HEK293 (cell line): ENCODE measurements around the gene TUFM.
A peak's percentile ranks its signal among the peaks of the same experiment; 100 is the strongest.

Experiments
- CTCF ChIA-PET: fragments of 350-600 bp; formaldehyde crosslinking; extraction: SDS; loops from one replicate; lab custom pipeline; 2021; ENCODE audit warnings: antibody characterized with exemption; lab: Yijun Ruan, JAX
- POLR2A ChIA-PET: fragments of 300-600 bp; formaldehyde crosslinking; extraction: SDS; loops from one replicate; lab custom pipeline; 2020; ENCODE audit warnings: antibody characterized with exemption, inconsistent platforms; lab: Yijun Ruan, JAX
- H3K27ac ChIP-seq: fragments of 200-500 bp; sonication (Bioruptor generic); 2 replicates; pipeline ENCODE4 v1.5.1; 2014; ENCODE audit warnings: low read depth, low read length, control low read depth, inconsistent platforms; ENCODE audit errors: extremely low read depth
- H3K36me3 ChIP-seq, 2 experiments: fragments of 200-500 bp in 1 of 2; sonication (Bioruptor generic) in 1 of 2; 1 replicate in 1 of 2; 2 replicates in 1 of 2; pipeline ENCODE4 v1.5.1; 2014 to 2017; ENCODE audit warnings: inconsistent platforms in 2 of 2, low read length in 2 of 2; ENCODE audit not compliant: control insufficient read depth in 2 of 2, insufficient read depth in 1 of 2
- H3K4me1 ChIP-seq: fragments of 200-500 bp; sonication (Bioruptor generic); 2 replicates; pipeline ENCODE4 v1.5.1; 2014; ENCODE audit warnings: mild to moderate bottlenecking, low read length, inconsistent platforms; ENCODE audit not compliant: control insufficient read depth, insufficient read depth
- H3K4me3 ChIP-seq: 2 replicates; pipeline ENCODE4 v1.5.1; 2011; ENCODE audit warnings: low read depth, mild to moderate bottlenecking, control low read depth, low read length, moderate library complexity
- H3K9me3 ChIP-seq: fragments of 200-500 bp; sonication (Bioruptor generic); 2 replicates; pipeline ENCODE4 v1.5.1; 2014; ENCODE audit warnings: low read depth, low read length, inconsistent platforms; ENCODE audit not compliant: control insufficient read depth, insufficient read depth
- BCL6B ChIP-seq: fragments of 450-650 bp; formaldehyde crosslinking; IDR thresholded peaks from 2 replicates; pipeline ENCODE4 v1.5.1; 2017; ENCODE audit warnings: missing biosample characterization, missing genetic modification characterization
- IKZF3 ChIP-seq: fragments of 450-650 bp; IDR thresholded peaks from 2 replicates; pipeline ENCODE4 v1.5.0; 2018; ENCODE audit warnings: missing biosample characterization, mild to moderate bottlenecking, missing genetic modification characterization, moderate library complexity
- KLF16 ChIP-seq: fragments of 450-650 bp; formaldehyde crosslinking; IDR thresholded peaks from 2 replicates; pipeline ENCODE4 v1.5.1; 2017; ENCODE audit warnings: missing biosample characterization, missing genetic modification characterization
- SCRT2 ChIP-seq: fragments of 450-650 bp; formaldehyde crosslinking; IDR thresholded peaks from 2 replicates; pipeline ENCODE4 v1.5.1; 2016; ENCODE audit warnings: missing biosample characterization, missing genetic modification characterization
- ZBTB17 ChIP-seq: fragments of 450-650 bp; formaldehyde crosslinking; IDR thresholded peaks from 2 replicates; pipeline ENCODE4 v1.5.1; 2016; ENCODE audit warnings: missing biosample characterization, missing genetic modification characterization
- ZFHX2 ChIP-seq: fragments of 450-650 bp; formaldehyde crosslinking; conservative IDR thresholded peaks from 2 replicates; pipeline ENCODE4 v1.5.1; 2016; ENCODE audit warnings: missing biosample characterization, missing genetic modification characterization
- ZNF138 ChIP-seq: fragments of 450-650 bp; formaldehyde crosslinking; IDR thresholded peaks from 2 replicates; pipeline ENCODE4 v1.5.1; 2016; ENCODE audit warnings: missing biosample characterization, missing genetic modification characterization, borderline replicate concordance
- ZNF223 ChIP-seq: fragments of 450-650 bp; formaldehyde crosslinking; IDR thresholded peaks from 2 replicates; pipeline ENCODE4 v1.5.1; 2016; ENCODE audit warnings: missing biosample characterization, missing genetic modification characterization
- ZNF248 ChIP-seq: fragments of 450-650 bp; formaldehyde crosslinking; IDR thresholded peaks from 2 replicates; pipeline ENCODE4 v1.5.1; 2017; ENCODE audit warnings: missing biosample characterization, missing genetic modification characterization
- ZNF266 ChIP-seq: fragments of 450-650 bp; formaldehyde crosslinking; IDR thresholded peaks from 2 replicates; pipeline ENCODE4 v1.5.1; 2016; ENCODE audit warnings: missing biosample characterization, missing genetic modification characterization, low read depth
- ZNF280D ChIP-seq: fragments of 450-650 bp; formaldehyde crosslinking; IDR thresholded peaks from 2 replicates; pipeline ENCODE4 v1.5.1; 2016; ENCODE audit warnings: missing biosample characterization, missing genetic modification characterization
- ZNF292 ChIP-seq: fragments of 450-650 bp; formaldehyde crosslinking; IDR thresholded peaks from 2 replicates; pipeline ENCODE4 v1.5.1; 2016; ENCODE audit warnings: low read depth, missing biosample characterization, missing genetic modification characterization, borderline replicate concordance
- ZNF341 ChIP-seq: fragments of 450-650 bp; formaldehyde crosslinking; IDR thresholded peaks from 2 replicates; pipeline ENCODE4; 2016; ENCODE audit warnings: low read depth, missing biosample characterization, missing genetic modification characterization
- ZNF416 ChIP-seq: fragments of 450-650 bp; formaldehyde crosslinking; IDR thresholded peaks from 2 replicates; pipeline ENCODE4 v1.5.1; 2016; ENCODE audit warnings: missing biosample characterization, missing genetic modification characterization
- ZNF600 ChIP-seq: fragments of 450-650 bp; formaldehyde crosslinking; IDR thresholded peaks from 2 replicates; pipeline ENCODE4 v1.5.1; 2016; ENCODE audit warnings: missing biosample characterization, missing genetic modification characterization
- ZNF626 ChIP-seq: fragments of 450-650 bp; sonication (Bioruptor Pico); formaldehyde crosslinking; IDR thresholded peaks from 2 replicates; pipeline ENCODE4 v1.5.1; 2018; ENCODE audit warnings: missing biosample characterization, missing genetic modification characterization, inconsistent platforms
- ZNF776 ChIP-seq: fragments of 450-650 bp; formaldehyde crosslinking; IDR thresholded peaks from 2 replicates; pipeline ENCODE4 v1.5.0; 2017; ENCODE audit warnings: missing biosample characterization, missing genetic modification characterization, borderline replicate concordance
- ZSCAN23 ChIP-seq: fragments of 450-650 bp; formaldehyde crosslinking; IDR thresholded peaks from 2 replicates; pipeline ENCODE4 v1.5.1; 2016; ENCODE audit warnings: missing biosample characterization, missing genetic modification characterization
- TF ChIP-seq, protein P1 (sequence below): fragments of 450-650 bp; formaldehyde crosslinking; IDR thresholded peaks from 2 replicates; pipeline ENCODE4 v1.5.1; 2016; ENCODE audit warnings: missing biosample characterization, missing genetic modification characterization, borderline replicate concordance

The TUFM gene

GRCh38 chr16:28839899-28840298 lies 6.2 kb downstream of the TUFM start:
- CTCF ChIA-PET, result interaction anchor here (0.7 kb wide), 1 partner anchor 10 kb away, joined by 4 read pairs; no protein-coding TSS in a partner anchor
- H3K9me3 ChIP-seq, result no peaks in the 10 kb centered on the region
- peaks cover 9 to 74% of the 10 kb centered on the region in 2 experiments; a peak in 2 of 3 replicates for H3K36me3 ChIP-seq
- POLR2A ChIA-PET, result interaction anchor here (1.0 kb wide), 1 partner anchor 15 kb away, joined by 4 read pairs; no protein-coding TSS in a partner anchor
- H3K4me1 ChIP-seq, result no peaks in the 10 kb centered on the region
- no peak overlapping the region for H3K4me3 ChIP-seq
- TF ChIP-seq ZBTB17 (0 out of 2 replicates have a peak, but pooled peaks have one; percentile 42), KLF16 (no peak), ZNF776 (tag by site-specific recombination) (no peak), ZNF600 (tag by site-specific recombination) (peak; percentile 45; the same call in 1 of the 2 replicates), IKZF3 (tag by site-specific recombination) (0 out of 2 replicates have a peak, but pooled peaks have one; percentile 25), ZSCAN23 (tag by site-specific recombination) (no peak), ZNF223 (tag by site-specific recombination) (no peak), BCL6B (no peak)
- 0 out of 2 replicates have a peak overlapping the region, but pooled peaks have one; percentile 31 for H3K27ac ChIP-seq

GRCh38 chr16:28839004-28839639 lies 7.0 kb downstream of the TUFM start:
- ChIA-PET POLR2A (interaction anchor here (0.7 to 1.8 kb wide), 6 partner anchors 9 to 106 kb away, joined by 3 to 8 read pairs (median 4); no protein-coding TSS in a partner anchor), CTCF (interaction anchor here (0.7 kb wide), 2 partner anchors 8 to 10 kb away, joined by 4 read pairs; no protein-coding TSS in a partner anchor)
- H3K36me3 ChIP-seq, result peaks cover 14 to 74% of the 10 kb centered on the region in 2 experiments; a peak in 2 of 3 replicates
- H3K27ac ChIP-seq, result no peak overlapping the region
- TF ChIP-seq, protein P1, sequence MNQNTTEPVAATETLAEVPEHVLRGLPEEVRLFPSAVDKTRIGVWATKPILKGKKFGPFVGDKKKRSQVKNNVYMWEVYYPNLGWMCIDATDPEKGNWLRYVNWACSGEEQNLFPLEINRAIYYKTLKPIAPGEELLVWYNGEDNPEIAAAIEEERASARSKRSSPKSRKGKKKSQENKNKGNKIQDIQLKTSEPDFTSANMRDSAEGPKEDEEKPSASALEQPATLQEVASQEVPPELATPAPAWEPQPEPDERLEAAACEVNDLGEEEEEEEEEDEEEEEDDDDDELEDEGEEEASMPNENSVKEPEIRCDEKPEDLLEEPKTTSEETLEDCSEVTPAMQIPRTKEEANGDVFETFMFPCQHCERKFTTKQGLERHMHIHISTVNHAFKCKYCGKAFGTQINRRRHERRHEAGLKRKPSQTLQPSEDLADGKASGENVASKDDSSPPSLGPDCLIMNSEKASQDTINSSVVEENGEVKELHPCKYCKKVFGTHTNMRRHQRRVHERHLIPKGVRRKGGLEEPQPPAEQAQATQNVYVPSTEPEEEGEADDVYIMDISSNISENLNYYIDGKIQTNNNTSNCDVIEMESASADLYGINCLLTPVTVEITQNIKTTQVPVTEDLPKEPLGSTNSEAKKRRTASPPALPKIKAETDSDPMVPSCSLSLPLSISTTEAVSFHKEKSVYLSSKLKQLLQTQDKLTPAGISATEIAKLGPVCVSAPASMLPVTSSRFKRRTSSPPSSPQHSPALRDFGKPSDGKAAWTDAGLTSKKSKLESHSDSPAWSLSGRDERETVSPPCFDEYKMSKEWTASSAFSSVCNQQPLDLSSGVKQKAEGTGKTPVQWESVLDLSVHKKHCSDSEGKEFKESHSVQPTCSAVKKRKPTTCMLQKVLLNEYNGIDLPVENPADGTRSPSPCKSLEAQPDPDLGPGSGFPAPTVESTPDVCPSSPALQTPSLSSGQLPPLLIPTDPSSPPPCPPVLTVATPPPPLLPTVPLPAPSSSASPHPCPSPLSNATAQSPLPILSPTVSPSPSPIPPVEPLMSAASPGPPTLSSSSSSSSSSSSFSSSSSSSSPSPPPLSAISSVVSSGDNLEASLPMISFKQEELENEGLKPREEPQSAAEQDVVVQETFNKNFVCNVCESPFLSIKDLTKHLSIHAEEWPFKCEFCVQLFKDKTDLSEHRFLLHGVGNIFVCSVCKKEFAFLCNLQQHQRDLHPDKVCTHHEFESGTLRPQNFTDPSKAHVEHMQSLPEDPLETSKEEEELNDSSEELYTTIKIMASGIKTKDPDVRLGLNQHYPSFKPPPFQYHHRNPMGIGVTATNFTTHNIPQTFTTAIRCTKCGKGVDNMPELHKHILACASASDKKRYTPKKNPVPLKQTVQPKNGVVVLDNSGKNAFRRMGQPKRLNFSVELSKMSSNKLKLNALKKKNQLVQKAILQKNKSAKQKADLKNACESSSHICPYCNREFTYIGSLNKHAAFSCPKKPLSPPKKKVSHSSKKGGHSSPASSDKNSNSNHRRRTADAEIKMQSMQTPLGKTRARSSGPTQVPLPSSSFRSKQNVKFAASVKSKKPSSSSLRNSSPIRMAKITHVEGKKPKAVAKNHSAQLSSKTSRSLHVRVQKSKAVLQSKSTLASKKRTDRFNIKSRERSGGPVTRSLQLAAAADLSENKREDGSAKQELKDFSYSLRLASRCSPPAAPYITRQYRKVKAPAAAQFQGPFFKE, result no peak
- TF ChIP-seq ZNF416 (tag by site-specific recombination), result no peak
- TF ChIP-seq ZNF138 (tag by site-specific recombination), result no peak
- TF ChIP-seq ZNF626, result no peak
- no peak for TF ChIP-seq ZFHX2
- TF ChIP-seq ZNF266 (tag by site-specific recombination), result no peak
- TF ChIP-seq ZNF248 (tag by site-specific recombination), result no peak
- TF ChIP-seq SCRT2 (tag by site-specific recombination), result no peak
- TF ChIP-seq ZNF280D (tag by site-specific recombination), result no peak
- TF ChIP-seq ZNF341, result no peak
- no peak for TF ChIP-seq ZNF292 (tag by site-specific recombination)
- no peaks in the 10 kb centered on the region for H3K9me3 ChIP-seq
- no peaks in the 10 kb centered on the region for H3K4me1 ChIP-seq
- H3K4me3 ChIP-seq, result no peak overlapping the region
